Stomach (tissue), 4 donors: ENCODE data around the gene RASSF6.

ENCODE experiments used
- CTCF ChIP-seq, 7 experiments: fragments of 450-650 bp in 4 of 7; fragments of 200-600 bp in 3 of 7; sonication (generic) in 3 of 7; IDR thresholded peaks; one replicate each; pipeline ENCODE4 v1.5.1; 2016 to 2019; ENCODE audit warnings: antibody characterized with exemption in 7 of 7, control low read depth in 2 of 7, mild to moderate bottlenecking in 1 of 7
- EP300 ChIP-seq: sonication (generic); formaldehyde crosslinking; IDR thresholded peaks from one replicate; pipeline ENCODE4 v1.6.1; 2017; ENCODE audit warnings: antibody characterized with exemption
- POLR2A ChIP-seq, 4 donors: fragments of 450-650 bp; IDR thresholded peaks; one replicate each; pipeline ENCODE4 v1.6.1; 2016; ENCODE audit warnings: antibody characterized with exemption in 4 of 4, control low read depth in 2 of 4, mild to moderate bottlenecking in 1 of 4, moderate library complexity in 1 of 4
- POLR2AphosphoS5 ChIP-seq, 3 donors: sonication (generic); formaldehyde crosslinking; IDR thresholded peaks; one replicate each; pipeline ENCODE4 v1.6.1; 2016; ENCODE audit warnings: antibody characterized with exemption in 3 of 3

GRCh38 chr4:73576381-73576780 lies 43.9 kb downstream of the RASSF6 start:
- TF ChIP-seq CTCF (IDR thresholded peaks at IDR 0.05), result no peak
- no peak for TF ChIP-seq POLR2A (IDR thresholded peaks at IDR 0.05)
- TF ChIP-seq POLR2AphosphoS5 (IDR thresholded peaks at IDR 0.05), result no peak
- no peak for TF ChIP-seq EP300
